GM10847 (cell line): ENCODE data around the gene DHTKD1.
A peak's percentile ranks its signal among the peaks of the same experiment; 100 is the strongest.

Source experiments
- POLR2A ChIP-seq: IDR thresholded peaks from 2 replicates; pipeline ENCODE4 v1.6.1; 2011; ENCODE audit not compliant: insufficient read length; ENCODE audit errors: extremely low read depth

Gene DHTKD1

GRCh38 chr10:12111528-12111927 lies 42.8 kb downstream of the DHTKD1 start:
- TF ChIP-seq POLR2A, result no peak

GRCh38 chr10:12113627-12114026 lies 44.9 kb downstream of the DHTKD1 start:
- TF ChIP-seq POLR2A, result no peak

GRCh38 chr10:12121673-12122072 lies 52.9 kb downstream of the DHTKD1 start:
- TF ChIP-seq POLR2A, result no peak

GRCh38 chr10:12129222-12130111 lies 60.7 kb downstream of the DHTKD1 start, which contains the start of gene SEC61A2:
Gene SEC61A2, plus strand, starts transcription at chr10:12129677. Its CDS starts 111 bp downstream, at chr10:12129788.
- TF ChIP-seq POLR2A, result peak; percentile 29

- no peak for TF ChIP-seq POLR2A
Measured at GRCh38 chr10:12130237-12130872, 61.6 kb downstream of the DHTKD1 start.

GRCh38 chr10:12135631-12136030 lies 66.9 kb downstream of the DHTKD1 start:
- no peak for TF ChIP-seq POLR2A

- no peak for TF ChIP-seq POLR2A
Measured at GRCh38 chr10:12140038-12140437, 71.3 kb downstream of the DHTKD1 start.

- TF ChIP-seq POLR2A, result no peak
Measured at GRCh38 chr10:12144538-12144937, 75.8 kb downstream of the DHTKD1 start.

GRCh38 chr10:12150163-12150562 lies 81.4 kb downstream of the DHTKD1 start:
- no peak for TF ChIP-seq POLR2A

- no peak for TF ChIP-seq POLR2A
Measured at GRCh38 chr10:12154516-12154915, 85.8 kb downstream of the DHTKD1 start.

- TF ChIP-seq POLR2A, result no peak
Measured at GRCh38 chr10:12156367-12157123, 87.8 kb downstream of the DHTKD1 start.

GRCh38 chr10:12158111-12158510 lies 89.4 kb downstream of the DHTKD1 start:
- TF ChIP-seq POLR2A, result no peak

- TF ChIP-seq POLR2A, result no peak
Measured at GRCh38 chr10:12160664-12161063, 91.9 kb downstream of the DHTKD1 start.

GRCh38 chr10:12162927-12163326 lies 94.2 kb downstream of the DHTKD1 start:
- no peak for TF ChIP-seq POLR2A

- no peak for TF ChIP-seq POLR2A
Measured at GRCh38 chr10:12164085-12164484, 95.3 kb downstream of the DHTKD1 start.

GRCh38 chr10:12165036-12165435 lies 96.3 kb downstream of the DHTKD1 start:
- TF ChIP-seq POLR2A, result no peak
